WTC11 (cell line): ENCODE results near the gene KANSL1L. TPM values are rescaled to one million over a fixed set of nuclear protein-coding genes. Genes with fewer than 3 reads are reported as not detected.

Experiments used
- ATAC-seq: fragments of 200-7000 bp; cut with Tn5 transposase; 2 replicates; pipeline ENCODE4 v1.10.0; 2021; ENCODE audit warnings: mild to moderate bottlenecking, moderate library complexity
- CTCF ChIA-PET: fragments of 300-600 bp; sonication (Branson Sonifier 250); formaldehyde crosslinking; loops from one replicate; lab custom pipeline; 2021; ENCODE audit warnings: antibody characterized with exemption; lab: Charles Lee
- POLR2A ChIA-PET: fragments of 350-600 bp; sonication (Branson Sonifier 250); formaldehyde crosslinking; loops from one replicate; lab custom pipeline; 2021; ENCODE audit warnings: antibody characterized with exemption; lab: Charles Lee
- DNase-seq: peaks from one replicate; pipeline ENCODE4 v3.0.0; 2021; ENCODE audit warnings: low spot score
- H3K27ac Mint-ChIP-seq: 2 replicates; pipeline ENCODE4 v1.8.0; 2021; ENCODE audit warnings: mixed read lengths
- H3K27me3 Mint-ChIP-seq: 2 replicates; pipeline ENCODE4 v1.8.0; 2021; ENCODE audit warnings: low read depth, mild to moderate bottlenecking, moderate library complexity, mixed read lengths
- H3K36me3 Mint-ChIP-seq: 2 replicates; pipeline ENCODE4 v1.8.0; 2021; ENCODE audit warnings: mixed read lengths
- H3K4me1 Mint-ChIP-seq: 2 replicates; pipeline ENCODE4 v1.8.0; 2022; ENCODE audit warnings: mixed read lengths
- H3K4me3 Mint-ChIP-seq: 2 replicates; pipeline ENCODE4 v1.8.0; 2021; ENCODE audit warnings: mild to moderate bottlenecking, moderate library complexity, mixed read lengths
- H3K9me3 Mint-ChIP-seq: 2 replicates; pipeline ENCODE4 v1.8.0; 2021; ENCODE audit warnings: mixed read lengths
- CREB1 ChIP-seq: sonication (generic); formaldehyde crosslinking; IDR thresholded peaks from 2 replicates; pipeline ENCODE4 v1.8.0; 2023; ENCODE audit warnings: mild to moderate bottlenecking, missing genetic modification reagents
- ESRRA ChIP-seq: sonication (generic); formaldehyde crosslinking; IDR thresholded peaks from 2 replicates; pipeline ENCODE4 v1.8.1; 2022; ENCODE audit warnings: mild to moderate bottlenecking, missing genetic modification reagents, borderline replicate concordance
- GRHL2 ChIP-seq: fragments of 250-450 bp; sonication (Bioruptor Pico); IDR thresholded peaks from 2 replicates; pipeline ENCODE4 v1.8.0; 2022; ENCODE audit warnings: mild to moderate bottlenecking, moderate library complexity; ENCODE audit not compliant: insufficient replicate concordance, severe bottlenecking
- HMGA2 ChIP-seq: fragments of 250-450 bp; sonication (Bioruptor Pico); IDR thresholded peaks from 2 replicates; pipeline ENCODE4 v1.4.0; 2021; ENCODE audit warnings: mild to moderate bottlenecking, moderate library complexity
- MXD4 ChIP-seq: fragments of 250-450 bp; sonication (Bioruptor Pico); IDR thresholded peaks from 2 replicates; pipeline ENCODE4 v1.8.0; 2021; ENCODE audit warnings: mild to moderate bottlenecking, moderate library complexity, borderline replicate concordance
- SMAD3 ChIP-seq: sonication (generic); formaldehyde crosslinking; IDR thresholded peaks from 2 replicates; pipeline ENCODE4 v1.8.0; 2022; ENCODE audit warnings: missing genetic modification reagents, mild to moderate bottlenecking, borderline replicate concordance
- ZNF263 ChIP-seq: sonication (generic); formaldehyde crosslinking; IDR thresholded peaks from 2 replicates; pipeline ENCODE4 v1.8.1; 2022; ENCODE audit warnings: low read depth, mild to moderate bottlenecking, moderate library complexity, missing genetic modification reagents
- total RNA-seq: library from RNA; stranded (reverse); gene quantifications from 3 replicates; pipeline ENCODE4 v1.2.3, GENCODE V29; 2021
- TF ChIP-seq, protein P1 (sequence below): sonication (generic); formaldehyde crosslinking; IDR thresholded peaks from 2 replicates; pipeline ENCODE4 v1.8.1; 2022; ENCODE audit warnings: missing genetic modification reagents, borderline replicate concordance
- TF ChIP-seq, protein P2 (sequence below): fragments of 250-450 bp; sonication (Bioruptor Pico); IDR thresholded peaks from 2 replicates; pipeline ENCODE4 v1.9.0; 2021; ENCODE audit warnings: moderate library complexity, mild to moderate bottlenecking, inconsistent platforms, borderline replicate concordance
- TF ChIP-seq, protein P3 (sequence below): sonication (generic); formaldehyde crosslinking; IDR thresholded peaks from 2 replicates; pipeline ENCODE4 v1.8.1; 2023; ENCODE audit warnings: mild to moderate bottlenecking, missing genetic modification reagents, borderline replicate concordance
- TF ChIP-seq, protein P4 (sequence below): sonication (generic); formaldehyde crosslinking; conservative IDR thresholded peaks from 2 replicates; pipeline ENCODE4 v1.8.1; 2023; ENCODE audit warnings: mild to moderate bottlenecking, low read depth, missing genetic modification reagents, moderate library complexity
- TF ChIP-seq, protein P5 (sequence below): sonication (generic); formaldehyde crosslinking; IDR thresholded peaks from 2 replicates; pipeline ENCODE4 v1.8.1; 2022; ENCODE audit warnings: mild to moderate bottlenecking, missing genetic modification reagents, moderate library complexity, borderline replicate concordance
- TF ChIP-seq, protein P6 (sequence below): sonication (generic); formaldehyde crosslinking; IDR thresholded peaks from 2 replicates; pipeline ENCODE4 v1.8.1; 2023; ENCODE audit warnings: mild to moderate bottlenecking, missing genetic modification reagents, moderate library complexity
- TF ChIP-seq, protein P7 (sequence below): sonication (generic); formaldehyde crosslinking; IDR thresholded peaks from 2 replicates; pipeline ENCODE4 v1.8.0; 2022; ENCODE audit warnings: mild to moderate bottlenecking, missing genetic modification reagents

Gene KANSL1L
- total RNA-seq, 1 experiment from 2014 or later = 11.4 TPM

DNA sequence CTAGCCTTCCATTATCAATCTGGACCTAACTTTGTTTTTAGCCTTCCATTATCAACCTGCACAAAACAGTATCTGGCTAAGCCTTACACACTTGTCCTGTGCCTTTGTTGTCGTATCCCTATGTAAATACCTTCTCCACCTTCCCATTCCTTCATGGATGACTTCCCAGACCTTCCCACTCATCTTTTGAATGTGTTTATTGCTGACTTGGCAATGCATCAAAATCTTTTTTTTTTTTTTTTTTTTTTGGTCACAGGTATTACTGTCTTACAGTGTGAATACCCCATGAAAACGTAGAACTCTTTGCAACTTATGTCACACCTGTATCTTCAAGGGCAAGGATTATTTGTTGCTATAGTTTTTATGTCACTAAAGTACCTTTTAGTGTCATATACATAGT lies 143.0 kb downstream of the KANSL1L start (continued):
- TF ChIP-seq, protein P1, sequence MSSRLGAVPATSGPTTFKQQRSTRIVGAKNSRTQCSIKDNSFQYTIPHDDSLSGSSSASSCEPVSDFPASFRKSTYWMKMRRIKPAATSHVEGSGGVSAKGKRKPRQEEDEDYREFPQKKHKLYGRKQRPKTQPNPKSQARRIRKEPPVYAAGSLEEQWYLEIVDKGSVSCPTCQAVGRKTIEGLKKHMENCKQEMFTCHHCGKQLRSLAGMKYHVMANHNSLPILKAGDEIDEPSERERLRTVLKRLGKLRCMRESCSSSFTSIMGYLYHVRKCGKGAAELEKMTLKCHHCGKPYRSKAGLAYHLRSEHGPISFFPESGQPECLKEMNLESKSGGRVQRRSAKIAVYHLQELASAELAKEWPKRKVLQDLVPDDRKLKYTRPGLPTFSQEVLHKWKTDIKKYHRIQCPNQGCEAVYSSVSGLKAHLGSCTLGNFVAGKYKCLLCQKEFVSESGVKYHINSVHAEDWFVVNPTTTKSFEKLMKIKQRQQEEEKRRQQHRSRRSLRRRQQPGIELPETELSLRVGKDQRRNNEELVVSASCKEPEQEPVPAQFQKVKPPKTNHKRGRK (CRISPR knock-in tag) = no peak
- TF ChIP-seq, protein P2, sequence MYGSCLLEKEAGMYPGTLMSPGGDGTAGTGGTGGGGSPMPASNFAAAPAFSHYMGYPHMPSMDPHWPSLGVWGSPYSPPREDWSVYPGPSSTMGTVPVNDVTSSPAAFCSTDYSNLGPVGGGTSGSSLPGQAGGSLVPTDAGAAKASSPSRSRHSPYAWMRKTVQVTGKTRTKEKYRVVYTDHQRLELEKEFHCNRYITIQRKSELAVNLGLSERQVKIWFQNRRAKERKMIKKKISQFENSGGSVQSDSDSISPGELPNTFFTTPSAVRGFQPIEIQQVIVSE (CRISPR knock-in tag) = no peak
- TF ChIP-seq CREB1 (CRISPR knock-in tag) = no peak

DNA sequence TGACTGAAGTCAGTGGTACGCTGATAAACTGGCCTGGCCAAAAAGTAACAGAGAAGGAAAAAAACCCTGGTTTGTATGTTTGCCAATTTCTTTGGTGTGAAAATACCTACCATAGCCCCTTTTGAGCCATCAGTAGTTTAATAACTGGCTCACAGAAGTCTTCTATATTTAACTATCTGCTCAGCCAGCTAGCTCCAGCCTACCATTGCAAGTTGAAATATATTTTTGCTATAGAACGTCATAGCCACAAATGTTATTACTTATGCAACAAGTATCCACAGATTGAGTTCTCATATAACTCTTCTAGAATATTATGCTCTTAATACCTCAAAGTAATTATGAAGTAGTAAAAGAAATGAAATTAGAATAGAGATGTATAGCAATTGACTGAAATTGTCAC lies 143.6 kb downstream of the KANSL1L start:
- ChIA-PET CTCF (interaction anchor here (1.2 kb wide), 1 partner anchor 171 kb away, joined by 5 read pairs; no protein-coding TSS in a partner anchor), POLR2A (no interaction called here)
- H3K4me3 Mint-ChIP-seq = no peak overlapping the region
- TF ChIP-seq, protein P3, sequence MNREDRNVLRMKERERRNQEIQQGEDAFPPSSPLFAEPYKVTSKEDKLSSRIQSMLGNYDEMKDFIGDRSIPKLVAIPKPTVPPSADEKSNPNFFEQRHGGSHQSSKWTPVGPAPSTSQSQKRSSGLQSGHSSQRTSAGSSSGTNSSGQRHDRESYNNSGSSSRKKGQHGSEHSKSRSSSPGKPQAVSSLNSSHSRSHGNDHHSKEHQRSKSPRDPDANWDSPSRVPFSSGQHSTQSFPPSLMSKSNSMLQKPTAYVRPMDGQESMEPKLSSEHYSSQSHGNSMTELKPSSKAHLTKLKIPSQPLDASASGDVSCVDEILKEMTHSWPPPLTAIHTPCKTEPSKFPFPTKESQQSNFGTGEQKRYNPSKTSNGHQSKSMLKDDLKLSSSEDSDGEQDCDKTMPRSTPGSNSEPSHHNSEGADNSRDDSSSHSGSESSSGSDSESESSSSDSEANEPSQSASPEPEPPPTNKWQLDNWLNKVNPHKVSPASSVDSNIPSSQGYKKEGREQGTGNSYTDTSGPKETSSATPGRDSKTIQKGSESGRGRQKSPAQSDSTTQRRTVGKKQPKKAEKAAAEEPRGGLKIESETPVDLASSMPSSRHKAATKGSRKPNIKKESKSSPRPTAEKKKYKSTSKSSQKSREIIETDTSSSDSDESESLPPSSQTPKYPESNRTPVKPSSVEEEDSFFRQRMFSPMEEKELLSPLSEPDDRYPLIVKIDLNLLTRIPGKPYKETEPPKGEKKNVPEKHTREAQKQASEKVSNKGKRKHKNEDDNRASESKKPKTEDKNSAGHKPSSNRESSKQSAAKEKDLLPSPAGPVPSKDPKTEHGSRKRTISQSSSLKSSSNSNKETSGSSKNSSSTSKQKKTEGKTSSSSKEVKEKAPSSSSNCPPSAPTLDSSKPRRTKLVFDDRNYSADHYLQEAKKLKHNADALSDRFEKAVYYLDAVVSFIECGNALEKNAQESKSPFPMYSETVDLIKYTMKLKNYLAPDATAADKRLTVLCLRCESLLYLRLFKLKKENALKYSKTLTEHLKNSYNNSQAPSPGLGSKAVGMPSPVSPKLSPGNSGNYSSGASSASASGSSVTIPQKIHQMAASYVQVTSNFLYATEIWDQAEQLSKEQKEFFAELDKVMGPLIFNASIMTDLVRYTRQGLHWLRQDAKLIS = no peak
- TF ChIP-seq SMAD3 = no peak
- TF ChIP-seq, protein P4, sequence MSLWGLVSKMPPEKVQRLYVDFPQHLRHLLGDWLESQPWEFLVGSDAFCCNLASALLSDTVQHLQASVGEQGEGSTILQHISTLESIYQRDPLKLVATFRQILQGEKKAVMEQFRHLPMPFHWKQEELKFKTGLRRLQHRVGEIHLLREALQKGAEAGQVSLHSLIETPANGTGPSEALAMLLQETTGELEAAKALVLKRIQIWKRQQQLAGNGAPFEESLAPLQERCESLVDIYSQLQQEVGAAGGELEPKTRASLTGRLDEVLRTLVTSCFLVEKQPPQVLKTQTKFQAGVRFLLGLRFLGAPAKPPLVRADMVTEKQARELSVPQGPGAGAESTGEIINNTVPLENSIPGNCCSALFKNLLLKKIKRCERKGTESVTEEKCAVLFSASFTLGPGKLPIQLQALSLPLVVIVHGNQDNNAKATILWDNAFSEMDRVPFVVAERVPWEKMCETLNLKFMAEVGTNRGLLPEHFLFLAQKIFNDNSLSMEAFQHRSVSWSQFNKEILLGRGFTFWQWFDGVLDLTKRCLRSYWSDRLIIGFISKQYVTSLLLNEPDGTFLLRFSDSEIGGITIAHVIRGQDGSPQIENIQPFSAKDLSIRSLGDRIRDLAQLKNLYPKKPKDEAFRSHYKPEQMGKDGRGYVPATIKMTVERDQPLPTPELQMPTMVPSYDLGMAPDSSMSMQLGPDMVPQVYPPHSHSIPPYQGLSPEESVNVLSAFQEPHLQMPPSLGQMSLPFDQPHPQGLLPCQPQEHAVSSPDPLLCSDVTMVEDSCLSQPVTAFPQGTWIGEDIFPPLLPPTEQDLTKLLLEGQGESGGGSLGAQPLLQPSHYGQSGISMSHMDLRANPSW (CRISPR knock-in tag) = no peak
- TF ChIP-seq, protein P5, sequence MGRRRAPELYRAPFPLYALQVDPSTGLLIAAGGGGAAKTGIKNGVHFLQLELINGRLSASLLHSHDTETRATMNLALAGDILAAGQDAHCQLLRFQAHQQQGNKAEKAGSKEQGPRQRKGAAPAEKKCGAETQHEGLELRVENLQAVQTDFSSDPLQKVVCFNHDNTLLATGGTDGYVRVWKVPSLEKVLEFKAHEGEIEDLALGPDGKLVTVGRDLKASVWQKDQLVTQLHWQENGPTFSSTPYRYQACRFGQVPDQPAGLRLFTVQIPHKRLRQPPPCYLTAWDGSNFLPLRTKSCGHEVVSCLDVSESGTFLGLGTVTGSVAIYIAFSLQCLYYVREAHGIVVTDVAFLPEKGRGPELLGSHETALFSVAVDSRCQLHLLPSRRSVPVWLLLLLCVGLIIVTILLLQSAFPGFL (CRISPR knock-in tag) = no peak
- TF ChIP-seq, protein P6, sequence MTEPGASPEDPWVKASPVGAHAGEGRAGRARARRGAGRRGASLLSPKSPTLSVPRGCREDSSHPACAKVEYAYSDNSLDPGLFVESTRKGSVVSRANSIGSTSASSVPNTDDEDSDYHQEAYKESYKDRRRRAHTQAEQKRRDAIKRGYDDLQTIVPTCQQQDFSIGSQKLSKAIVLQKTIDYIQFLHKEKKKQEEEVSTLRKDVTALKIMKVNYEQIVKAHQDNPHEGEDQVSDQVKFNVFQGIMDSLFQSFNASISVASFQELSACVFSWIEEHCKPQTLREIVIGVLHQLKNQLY = no peak
- peaks cover 5% of the 10 kb centered on the region for H3K9me3 Mint-ChIP-seq
- DNase-seq (no peak), ATAC-seq (no peak)
- peaks cover 30% of the 10 kb centered on the region for H3K36me3 Mint-ChIP-seq
- H3K27me3 Mint-ChIP-seq = no peaks in the 10 kb centered on the region
- no peaks in the 10 kb centered on the region for H3K4me1 Mint-ChIP-seq
- H3K27ac Mint-ChIP-seq = no peak overlapping the region

DNA sequence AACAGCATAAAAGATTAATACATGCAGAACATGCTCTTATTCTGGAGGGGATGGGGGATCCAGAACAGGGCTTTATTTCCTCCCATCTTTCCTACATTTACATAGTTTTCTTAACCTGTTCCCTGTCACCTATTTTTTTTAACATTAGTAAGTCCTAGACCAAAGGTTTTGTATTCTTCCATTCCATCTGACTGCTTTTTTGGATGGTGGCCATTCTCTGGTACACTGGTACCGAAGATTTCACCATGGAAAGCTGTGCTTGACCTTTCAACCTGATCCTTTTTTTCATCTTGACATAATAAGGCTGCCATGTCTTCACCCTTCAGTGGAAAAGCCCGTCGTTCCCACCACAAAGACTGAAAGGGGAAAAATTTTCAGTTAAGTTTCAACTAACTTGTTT lies 148.4 kb downstream of the KANSL1L start:
- DNase-seq = no peak
- CTCF ChIA-PET = no interaction called here
- no peak overlapping the region for H3K27ac Mint-ChIP-seq
- no peak overlapping the region for H3K4me3 Mint-ChIP-seq
- no peak for ATAC-seq
- peaks cover 56% of the 10 kb centered on the region for H3K36me3 Mint-ChIP-seq
- POLR2A ChIA-PET = no interaction called here
- no peaks in the 10 kb centered on the region for H3K27me3 Mint-ChIP-seq
- peaks cover 5% of the 10 kb centered on the region for H3K9me3 Mint-ChIP-seq
- no peak for TF ChIP-seq HMGA2
- TF ChIP-seq ZNF263 (CRISPR knock-in tag) = no peak
- TF ChIP-seq GRHL2 = no peak
- no peak for TF ChIP-seq MXD4
- TF ChIP-seq, protein P7, sequence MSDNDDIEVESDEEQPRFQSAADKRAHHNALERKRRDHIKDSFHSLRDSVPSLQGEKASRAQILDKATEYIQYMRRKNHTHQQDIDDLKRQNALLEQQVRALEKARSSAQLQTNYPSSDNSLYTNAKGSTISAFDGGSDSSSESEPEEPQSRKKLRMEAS (CRISPR knock-in tag) = no peak
- no peak for TF ChIP-seq ESRRA (CRISPR knock-in tag)
- TF ChIP-seq, all 79 proteins: peak for 0
- no peaks in the 10 kb centered on the region for H3K4me1 Mint-ChIP-seq
